GM23338 (cell line): Measurements from ENCODE around the gene SLC6A19. TPM values are rescaled to one million over a fixed set of nuclear protein-coding genes. Genes with fewer than 3 reads are reported as not detected.

Experiments used
- ATAC-seq: fragments of 200-7000 bp; cut with Tn5 transposase; 3 replicates; pipeline ENCODE4 v1.9.1; 2020
- DNase-seq: peaks from one replicate; pipeline ENCODE4 v3.0.0-alpha.2; 2015; ENCODE audit warnings: low spot score
- H2AFZ ChIP-seq: fragments of 200-600 bp; sonication (generic); 2 replicates; pipeline ENCODE4 v1.8.0; 2016; ENCODE audit warnings: antibody characterized with exemption, mild to moderate bottlenecking, moderate library complexity
- H3F3A ChIP-seq: fragments of 200-600 bp; sonication (generic); replicated peaks from 2 replicates; pipeline ENCODE4 v1.8.0; 2017; ENCODE audit warnings: antibody characterized with exemption, mixed run types, low read depth
- H3K27ac ChIP-seq: fragments of 200-600 bp; sonication (generic); 2 replicates; pipeline ENCODE4 v1.6.1; 2016; ENCODE audit warnings: low read depth
- H3K27me3 ChIP-seq: fragments of 200-600 bp; sonication (generic); 2 replicates; pipeline ENCODE4 v1.8.0; 2016; ENCODE audit warnings: mild to moderate bottlenecking, mixed run types, moderate library complexity; ENCODE audit not compliant: insufficient read depth
- H3K36me3 ChIP-seq: fragments of 200-600 bp; sonication (generic); 2 replicates; pipeline ENCODE4 v1.8.0; 2016; ENCODE audit warnings: mild to moderate bottlenecking; ENCODE audit not compliant: insufficient read depth
- H3K4me1 ChIP-seq: fragments of 200-600 bp; sonication (generic); 2 replicates; pipeline ENCODE4 v1.8.0; 2016; ENCODE audit warnings: mild to moderate bottlenecking, moderate library complexity; ENCODE audit not compliant: insufficient read depth
- H3K4me2 ChIP-seq: fragments of 200-600 bp; sonication (generic); 2 replicates; pipeline ENCODE4 v1.7.1; 2017; ENCODE audit warnings: mixed run types
- H3K4me3 ChIP-seq: fragments of 200-600 bp; sonication (generic); 2 replicates; pipeline ENCODE4 v1.6.1; 2016; ENCODE audit warnings: mixed run types
- H3K79me2 ChIP-seq: fragments of 200-600 bp; sonication (generic); replicated peaks from 2 replicates; pipeline ENCODE4 v1.8.0; 2017; ENCODE audit warnings: mild to moderate bottlenecking; ENCODE audit not compliant: insufficient read depth
- H3K9me2 ChIP-seq: fragments of 200-600 bp; sonication (generic); 2 replicates; pipeline ENCODE4 v1.8.0; 2017; ENCODE audit not compliant: insufficient read depth
- H4K20me1 ChIP-seq: fragments of 200-600 bp; sonication (generic); replicated peaks from 2 replicates; pipeline ENCODE4 v1.8.0; 2017; ENCODE audit warnings: mild to moderate bottlenecking; ENCODE audit not compliant: insufficient read depth
- H3K27ac Mint-ChIP-seq: 2 replicates; pipeline ENCODE4 v1.8.0; 2020; ENCODE audit warnings: inconsistent platforms, mild to moderate bottlenecking, moderate library complexity, mixed read lengths
- H3K27me3 Mint-ChIP-seq: 3 replicates; pipeline ENCODE4 v1.8.0; 2022; ENCODE audit warnings: low read depth, mild to moderate bottlenecking, moderate library complexity, mixed read lengths, inconsistent platforms; ENCODE audit not compliant: insufficient read depth, poor library complexity
- H3K36me3 Mint-ChIP-seq: 3 replicates; pipeline ENCODE4 v1.8.0; 2021; ENCODE audit warnings: low read depth, mild to moderate bottlenecking, inconsistent platforms, moderate library complexity, mixed read lengths
- H3K4me1 Mint-ChIP-seq: 3 replicates; pipeline ENCODE4 v1.8.0; 2020; ENCODE audit warnings: mild to moderate bottlenecking, inconsistent platforms, mixed read lengths
- H3K4me3 Mint-ChIP-seq: 3 replicates; pipeline ENCODE4 v1.8.0; 2021; ENCODE audit warnings: moderate library complexity, mild to moderate bottlenecking, inconsistent platforms, mixed read lengths
- H3K9me3 Mint-ChIP-seq: 3 replicates; pipeline ENCODE4 v1.8.0; 2020; ENCODE audit warnings: moderate library complexity, mild to moderate bottlenecking, inconsistent platforms, mixed read lengths
- CREB1 ChIP-seq: fragments of 250-450 bp; sonication (Bioruptor Pico); IDR thresholded peaks from 2 replicates; pipeline ENCODE4 v1.5.0; 2020; ENCODE audit warnings: low read depth, mild to moderate bottlenecking, moderate library complexity
- EZH2 ChIP-seq: fragments of 200-600 bp; sonication (generic); IDR thresholded peaks from one replicate; pipeline ENCODE4 v1.8.0; 2017; ENCODE audit warnings: antibody characterized with exemption, mild to moderate bottlenecking, low read depth; ENCODE audit not compliant: unreplicated experiment
- EZH2phosphoT487 ChIP-seq: fragments of 200-600 bp; sonication (generic); IDR thresholded peaks from one replicate; pipeline ENCODE4 v1.8.1; 2018; ENCODE audit warnings: antibody characterized with exemption; ENCODE audit not compliant: unreplicated experiment
- JUNB ChIP-seq: IDR thresholded peaks from one replicate; pipeline ENCODE4 v1.6.1; 2016; ENCODE audit warnings: antibody characterized with exemption; ENCODE audit not compliant: unreplicated experiment
- NANOG ChIP-seq: IDR thresholded peaks from 2 replicates; pipeline ENCODE4 v1.6.1; 2016; ENCODE audit warnings: antibody characterized with exemption, borderline replicate concordance
- POLR2AphosphoS5 ChIP-seq: IDR thresholded peaks from 2 replicates; pipeline ENCODE4 v1.6.1; 2016; ENCODE audit warnings: antibody characterized with exemption, low read depth
- ZNF114 ChIP-seq: fragments of 250-450 bp; sonication (Bioruptor Pico); IDR thresholded peaks from 2 replicates; pipeline ENCODE4 v1.5.0; 2020; ENCODE audit warnings: mild to moderate bottlenecking, moderate library complexity
- ZNF331 ChIP-seq: fragments of 250-450 bp; sonication (Bioruptor Pico); IDR thresholded peaks from 2 replicates; pipeline ENCODE4 v1.5.0; 2020; ENCODE audit warnings: low read depth, mild to moderate bottlenecking, moderate library complexity
- polyA plus RNA-seq: library from polyadenylated mRNA; unstranded; fragments of >200 nt; fragmentation: Nextera tagmentation; extraction: Ambion mirVana; gene quantifications from 2 replicates; pipeline ENCODE4 v1.2.1, GENCODE V29; 2016
- total RNA-seq: library from RNA; depleted of rRNA; stranded (reverse); fragments of >200 nt; shearing (Covaris generic); gene quantifications from 2 replicates; pipeline ENCODE4 v1.2.3, GENCODE V29; 2014
- TF ChIP-seq, protein P1 (sequence below): fragments of 250-450 bp; sonication (Bioruptor Pico); IDR thresholded peaks from 2 replicates; pipeline ENCODE4 v1.5.0; 2020; ENCODE audit warnings: mild to moderate bottlenecking, moderate library complexity
- TF ChIP-seq, protein P2 (sequence below): IDR thresholded peaks from 2 replicates; pipeline ENCODE4 v1.6.1; 2016; ENCODE audit warnings: antibody characterized with exemption
- TF ChIP-seq, protein P3 (sequence below): IDR thresholded peaks from one replicate; pipeline ENCODE4 v1.6.1; 2018; ENCODE audit warnings: antibody characterized with exemption; ENCODE audit not compliant: unreplicated experiment
- TF ChIP-seq, protein P4 (sequence below), 2 experiments: fragments of 200-600 bp in 1 of 2; sonication (generic) in 1 of 2; conservative IDR thresholded peaks; 2 replicates each; pipeline versions ENCODE4 v1.5.1 to v1.6.1; 2016 to 2017; ENCODE audit warnings: antibody characterized with exemption in 2 of 2, low read depth in 2 of 2, mild to moderate bottlenecking in 2 of 2, moderate library complexity in 1 of 2

The SLC6A19 gene
- total and polyA plus RNA-seq, 2 experiments from 2014 or later, result not detected

DNA sequence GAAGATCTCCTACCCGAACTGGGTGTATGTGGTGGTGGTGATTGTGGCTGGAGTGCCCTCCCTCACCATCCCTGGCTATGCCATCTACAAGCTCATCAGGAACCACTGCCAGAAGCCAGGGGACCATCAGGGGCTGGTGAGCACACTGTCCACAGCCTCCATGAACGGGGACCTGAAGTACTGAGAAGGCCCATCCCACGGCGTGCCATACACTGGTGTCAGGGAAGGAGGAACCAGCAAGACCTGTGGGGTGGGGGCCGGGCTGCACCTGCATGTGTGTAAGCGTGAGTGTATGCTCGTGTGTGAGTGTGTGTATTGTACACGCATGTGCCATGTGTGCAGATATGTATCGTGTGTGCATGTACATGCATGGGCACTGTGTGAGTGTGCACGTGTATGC, 20.3 kb downstream of the SLC6A19 start (continued):
- TF ChIP-seq, protein P1, sequence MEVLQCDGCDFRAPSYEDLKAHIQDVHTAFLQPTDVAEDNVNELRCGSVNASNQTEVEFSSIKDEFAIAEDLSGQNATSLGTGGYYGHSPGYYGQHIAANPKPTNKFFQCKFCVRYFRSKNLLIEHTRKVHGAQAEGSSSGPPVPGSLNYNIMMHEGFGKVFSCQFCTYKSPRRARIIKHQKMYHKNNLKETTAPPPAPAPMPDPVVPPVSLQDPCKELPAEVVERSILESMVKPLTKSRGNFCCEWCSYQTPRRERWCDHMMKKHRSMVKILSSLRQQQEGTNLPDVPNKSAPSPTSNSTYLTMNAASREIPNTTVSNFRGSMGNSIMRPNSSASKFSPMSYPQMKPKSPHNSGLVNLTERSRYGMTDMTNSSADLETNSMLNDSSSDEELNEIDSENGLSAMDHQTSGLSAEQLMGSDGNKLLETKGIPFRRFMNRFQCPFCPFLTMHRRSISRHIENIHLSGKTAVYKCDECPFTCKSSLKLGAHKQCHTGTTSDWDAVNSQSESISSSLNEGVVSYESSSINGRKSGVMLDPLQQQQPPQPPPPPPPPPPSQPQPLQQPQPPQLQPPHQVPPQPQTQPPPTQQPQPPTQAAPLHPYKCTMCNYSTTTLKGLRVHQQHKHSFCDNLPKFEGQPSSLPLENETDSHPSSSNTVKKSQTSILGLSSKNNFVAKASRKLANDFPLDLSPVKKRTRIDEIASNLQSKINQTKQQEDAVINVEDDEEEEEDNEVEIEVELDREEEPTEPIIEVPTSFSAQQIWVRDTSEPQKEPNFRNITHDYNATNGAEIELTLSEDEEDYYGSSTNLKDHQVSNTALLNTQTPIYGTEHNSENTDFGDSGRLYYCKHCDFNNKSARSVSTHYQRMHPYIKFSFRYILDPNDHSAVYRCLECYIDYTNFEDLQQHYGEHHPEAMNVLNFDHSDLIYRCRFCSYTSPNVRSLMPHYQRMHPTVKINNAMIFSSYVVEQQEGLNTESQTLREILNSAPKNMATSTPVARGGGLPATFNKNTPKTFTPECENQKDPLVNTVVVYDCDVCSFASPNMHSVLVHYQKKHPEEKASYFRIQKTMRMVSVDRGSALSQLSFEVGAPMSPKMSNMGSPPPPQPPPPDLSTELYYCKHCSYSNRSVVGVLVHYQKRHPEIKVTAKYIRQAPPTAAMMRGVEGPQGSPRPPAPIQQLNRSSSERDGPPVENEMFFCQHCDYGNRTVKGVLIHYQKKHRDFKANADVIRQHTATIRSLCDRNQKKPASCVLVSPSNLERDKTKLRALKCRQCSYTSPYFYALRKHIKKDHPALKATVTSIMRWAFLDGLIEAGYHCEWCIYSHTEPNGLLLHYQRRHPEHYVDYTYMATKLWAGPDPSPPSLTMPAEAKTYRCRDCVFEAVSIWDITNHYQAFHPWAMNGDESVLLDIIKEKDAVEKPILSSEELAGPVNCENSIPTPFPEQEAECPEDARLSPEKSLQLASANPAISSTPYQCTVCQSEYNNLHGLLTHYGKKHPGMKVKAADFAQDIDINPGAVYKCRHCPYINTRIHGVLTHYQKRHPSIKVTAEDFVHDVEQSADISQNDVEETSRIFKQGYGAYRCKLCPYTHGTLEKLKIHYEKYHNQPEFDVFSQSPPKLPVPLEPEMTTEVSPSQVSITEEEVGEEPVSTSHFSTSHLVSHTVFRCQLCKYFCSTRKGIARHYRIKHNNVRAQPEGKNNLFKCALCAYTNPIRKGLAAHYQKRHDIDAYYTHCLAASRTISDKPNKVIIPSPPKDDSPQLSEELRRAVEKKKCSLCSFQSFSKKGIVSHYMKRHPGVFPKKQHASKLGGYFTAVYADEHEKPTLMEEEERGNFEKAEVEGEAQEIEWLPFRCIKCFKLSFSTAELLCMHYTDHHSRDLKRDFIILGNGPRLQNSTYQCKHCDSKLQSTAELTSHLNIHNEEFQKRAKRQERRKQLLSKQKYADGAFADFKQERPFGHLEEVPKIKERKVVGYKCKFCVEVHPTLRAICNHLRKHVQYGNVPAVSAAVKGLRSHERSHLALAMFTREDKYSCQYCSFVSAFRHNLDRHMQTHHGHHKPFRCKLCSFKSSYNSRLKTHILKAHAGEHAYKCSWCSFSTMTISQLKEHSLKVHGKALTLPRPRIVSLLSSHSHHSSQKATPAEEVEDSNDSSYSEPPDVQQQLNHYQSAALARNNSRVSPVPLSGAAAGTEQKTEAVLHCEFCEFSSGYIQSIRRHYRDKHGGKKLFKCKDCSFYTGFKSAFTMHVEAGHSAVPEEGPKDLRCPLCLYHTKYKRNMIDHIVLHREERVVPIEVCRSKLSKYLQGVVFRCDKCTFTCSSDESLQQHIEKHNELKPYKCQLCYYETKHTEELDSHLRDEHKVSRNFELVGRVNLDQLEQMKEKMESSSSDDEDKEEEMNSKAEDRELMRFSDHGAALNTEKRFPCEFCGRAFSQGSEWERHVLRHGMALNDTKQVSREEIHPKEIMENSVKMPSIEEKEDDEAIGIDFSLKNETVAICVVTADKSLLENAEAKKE, result no peak
- no peak for TF ChIP-seq JUNB
- TF ChIP-seq, protein P2, sequence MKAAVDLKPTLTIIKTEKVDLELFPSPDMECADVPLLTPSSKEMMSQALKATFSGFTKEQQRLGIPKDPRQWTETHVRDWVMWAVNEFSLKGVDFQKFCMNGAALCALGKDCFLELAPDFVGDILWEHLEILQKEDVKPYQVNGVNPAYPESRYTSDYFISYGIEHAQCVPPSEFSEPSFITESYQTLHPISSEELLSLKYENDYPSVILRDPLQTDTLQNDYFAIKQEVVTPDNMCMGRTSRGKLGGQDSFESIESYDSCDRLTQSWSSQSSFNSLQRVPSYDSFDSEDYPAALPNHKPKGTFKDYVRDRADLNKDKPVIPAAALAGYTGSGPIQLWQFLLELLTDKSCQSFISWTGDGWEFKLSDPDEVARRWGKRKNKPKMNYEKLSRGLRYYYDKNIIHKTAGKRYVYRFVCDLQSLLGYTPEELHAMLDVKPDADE, result no peak
- TF ChIP-seq POLR2AphosphoS5, result no peak
- no peak for TF ChIP-seq EZH2

DNA sequence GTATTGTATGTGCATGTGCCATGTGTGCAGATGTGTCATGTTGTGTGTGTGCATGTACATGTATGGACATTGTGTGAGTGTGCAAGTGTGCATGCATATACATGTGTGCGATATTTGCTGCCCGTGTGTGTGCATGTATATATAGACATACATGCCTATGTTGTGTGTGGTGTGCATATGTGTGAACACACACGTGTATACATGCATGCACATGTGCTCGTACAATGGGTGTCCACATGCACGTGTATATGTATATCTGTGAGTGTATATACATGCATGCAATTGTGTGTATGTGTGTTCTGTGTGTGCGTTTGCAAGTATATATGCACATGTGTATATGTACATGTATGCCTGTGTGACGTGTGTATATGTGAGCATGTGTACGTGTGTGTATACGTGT, 20.8 kb downstream of the SLC6A19 start:
- Histone ChIP-seq H2AFZ (no peak overlapping the region), H3K9me2 (peaks cover 4% of the 10 kb centered on the region; the same call in 1 of the 2 replicates), H3K79me2 (no peaks in the 10 kb centered on the region), H3K27ac (no peak overlapping the region), H3F3A (peaks cover 10% of the 10 kb centered on the region), H3K4me2 (no peak overlapping the region), H3K36me3 (no peaks in the 10 kb centered on the region), H4K20me1 (no peaks in the 10 kb centered on the region), H3K27me3 (no peaks in the 10 kb centered on the region), H3K4me3 (no peak overlapping the region), H3K4me1 (no peaks in the 10 kb centered on the region)
- peaks cover 13% of the 10 kb centered on the region for H3K27me3 Mint-ChIP-seq
- ATAC-seq (no peak), DNase-seq (no peak)
- H3K9me3 Mint-ChIP-seq, result no peaks in the 10 kb centered on the region; the same call in 1 of the 3 replicates
- no peak overlapping the region for H3K4me3 Mint-ChIP-seq
- H3K27ac Mint-ChIP-seq, result no peak overlapping the region
- peaks cover 10% of the 10 kb centered on the region for H3K4me1 Mint-ChIP-seq
- no peaks in the 10 kb centered on the region for H3K36me3 Mint-ChIP-seq
- TF ChIP-seq, protein P3, sequence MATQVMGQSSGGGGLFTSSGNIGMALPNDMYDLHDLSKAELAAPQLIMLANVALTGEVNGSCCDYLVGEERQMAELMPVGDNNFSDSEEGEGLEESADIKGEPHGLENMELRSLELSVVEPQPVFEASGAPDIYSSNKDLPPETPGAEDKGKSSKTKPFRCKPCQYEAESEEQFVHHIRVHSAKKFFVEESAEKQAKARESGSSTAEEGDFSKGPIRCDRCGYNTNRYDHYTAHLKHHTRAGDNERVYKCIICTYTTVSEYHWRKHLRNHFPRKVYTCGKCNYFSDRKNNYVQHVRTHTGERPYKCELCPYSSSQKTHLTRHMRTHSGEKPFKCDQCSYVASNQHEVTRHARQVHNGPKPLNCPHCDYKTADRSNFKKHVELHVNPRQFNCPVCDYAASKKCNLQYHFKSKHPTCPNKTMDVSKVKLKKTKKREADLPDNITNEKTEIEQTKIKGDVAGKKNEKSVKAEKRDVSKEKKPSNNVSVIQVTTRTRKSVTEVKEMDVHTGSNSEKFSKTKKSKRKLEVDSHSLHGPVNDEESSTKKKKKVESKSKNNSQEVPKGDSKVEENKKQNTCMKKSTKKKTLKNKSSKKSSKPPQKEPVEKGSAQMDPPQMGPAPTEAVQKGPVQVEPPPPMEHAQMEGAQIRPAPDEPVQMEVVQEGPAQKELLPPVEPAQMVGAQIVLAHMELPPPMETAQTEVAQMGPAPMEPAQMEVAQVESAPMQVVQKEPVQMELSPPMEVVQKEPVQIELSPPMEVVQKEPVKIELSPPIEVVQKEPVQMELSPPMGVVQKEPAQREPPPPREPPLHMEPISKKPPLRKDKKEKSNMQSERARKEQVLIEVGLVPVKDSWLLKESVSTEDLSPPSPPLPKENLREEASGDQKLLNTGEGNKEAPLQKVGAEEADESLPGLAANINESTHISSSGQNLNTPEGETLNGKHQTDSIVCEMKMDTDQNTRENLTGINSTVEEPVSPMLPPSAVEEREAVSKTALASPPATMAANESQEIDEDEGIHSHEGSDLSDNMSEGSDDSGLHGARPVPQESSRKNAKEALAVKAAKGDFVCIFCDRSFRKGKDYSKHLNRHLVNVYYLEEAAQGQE, result no peak
- TF ChIP-seq ZNF114 (CRISPR knock-in tag) (no peak), EZH2 (no peak), JUNB (no peak), POLR2AphosphoS5 (no peak), ZNF331 (CRISPR knock-in tag) (no peak), CREB1 (CRISPR knock-in tag) (no peak), EZH2phosphoT487 (no peak), NANOG (no peak)
- TF ChIP-seq, protein P4, sequence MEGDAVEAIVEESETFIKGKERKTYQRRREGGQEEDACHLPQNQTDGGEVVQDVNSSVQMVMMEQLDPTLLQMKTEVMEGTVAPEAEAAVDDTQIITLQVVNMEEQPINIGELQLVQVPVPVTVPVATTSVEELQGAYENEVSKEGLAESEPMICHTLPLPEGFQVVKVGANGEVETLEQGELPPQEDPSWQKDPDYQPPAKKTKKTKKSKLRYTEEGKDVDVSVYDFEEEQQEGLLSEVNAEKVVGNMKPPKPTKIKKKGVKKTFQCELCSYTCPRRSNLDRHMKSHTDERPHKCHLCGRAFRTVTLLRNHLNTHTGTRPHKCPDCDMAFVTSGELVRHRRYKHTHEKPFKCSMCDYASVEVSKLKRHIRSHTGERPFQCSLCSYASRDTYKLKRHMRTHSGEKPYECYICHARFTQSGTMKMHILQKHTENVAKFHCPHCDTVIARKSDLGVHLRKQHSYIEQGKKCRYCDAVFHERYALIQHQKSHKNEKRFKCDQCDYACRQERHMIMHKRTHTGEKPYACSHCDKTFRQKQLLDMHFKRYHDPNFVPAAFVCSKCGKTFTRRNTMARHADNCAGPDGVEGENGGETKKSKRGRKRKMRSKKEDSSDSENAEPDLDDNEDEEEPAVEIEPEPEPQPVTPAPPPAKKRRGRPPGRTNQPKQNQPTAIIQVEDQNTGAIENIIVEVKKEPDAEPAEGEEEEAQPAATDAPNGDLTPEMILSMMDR (conservative IDR thresholded peaks at IDR 0.05; ENCODE audit: low read depth in 2 of 2), result no peak
